GM18517 (cell line): ENCODE data around the gene MRPL11.

ENCODE experiments used
- ATAC-seq: cut with Tn5 transposase; IDR thresholded peaks from one replicate; pipeline ENCODE4 v1.9.1; 2021; ENCODE audit warnings: mild to moderate bottlenecking, moderate library complexity; ENCODE audit not compliant: unreplicated experiment

MRPL11 gene

DNA sequence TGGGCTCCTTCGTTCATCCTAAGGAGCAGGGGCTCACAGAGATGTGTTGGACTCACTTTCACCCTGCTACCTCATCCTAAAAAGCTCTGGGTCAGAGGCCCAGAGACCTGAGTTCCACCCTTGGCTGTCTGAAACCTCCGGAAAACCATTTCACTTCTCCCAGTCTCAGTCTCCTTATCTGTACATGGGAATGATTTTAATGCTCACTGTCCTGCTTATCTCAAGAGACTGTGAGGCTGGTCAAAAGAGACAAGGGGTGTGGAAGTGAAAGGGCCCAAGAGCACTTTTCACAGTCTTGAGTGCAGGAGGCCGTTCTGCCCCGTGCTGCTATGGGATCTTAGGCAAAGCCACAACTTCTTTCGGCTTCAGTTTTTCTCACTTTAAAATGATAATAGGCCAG is 31.0 kb downstream of the MRPL11 start:
- no peak for ATAC-seq

DNA sequence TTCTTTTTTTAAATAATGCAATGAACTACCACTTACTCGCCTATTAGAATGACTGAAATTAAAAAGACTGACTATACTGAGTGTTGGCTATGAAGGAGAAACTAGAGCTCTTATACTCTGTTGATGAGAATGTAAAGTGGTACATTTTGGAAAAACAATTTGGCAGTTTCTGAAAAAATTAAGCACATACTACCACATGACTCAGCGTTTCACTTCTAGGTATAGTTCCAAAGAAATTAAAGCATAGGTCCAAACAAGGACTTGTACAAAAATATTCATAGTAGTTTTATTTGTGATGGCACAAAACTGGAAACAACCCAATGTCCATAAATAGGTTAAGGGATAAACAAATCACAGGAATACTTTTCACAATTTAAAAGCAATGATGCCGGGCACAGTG is 44.7 kb downstream of the MRPL11 start:
- ATAC-seq, result no peak

DNA sequence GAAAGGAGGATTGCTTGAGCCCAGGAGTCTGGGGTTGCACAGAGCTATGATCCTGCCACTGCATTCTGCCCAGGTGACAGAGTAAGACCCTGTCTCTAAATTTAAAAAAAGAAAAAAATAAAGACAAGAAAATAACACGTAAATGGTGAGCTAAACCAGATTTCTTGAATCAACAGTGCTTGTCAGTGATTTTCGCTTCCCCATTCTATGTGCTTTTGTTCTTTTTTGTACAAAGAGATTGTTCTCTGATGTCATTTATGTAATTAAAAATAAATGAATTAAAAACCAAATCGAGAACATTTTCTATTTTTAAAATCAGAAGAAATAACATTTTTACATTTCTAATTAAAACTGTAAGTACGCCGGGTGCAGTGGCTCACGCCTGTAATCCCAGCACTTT is 47.3 kb downstream of the MRPL11 start:
- no peak for ATAC-seq

DNA sequence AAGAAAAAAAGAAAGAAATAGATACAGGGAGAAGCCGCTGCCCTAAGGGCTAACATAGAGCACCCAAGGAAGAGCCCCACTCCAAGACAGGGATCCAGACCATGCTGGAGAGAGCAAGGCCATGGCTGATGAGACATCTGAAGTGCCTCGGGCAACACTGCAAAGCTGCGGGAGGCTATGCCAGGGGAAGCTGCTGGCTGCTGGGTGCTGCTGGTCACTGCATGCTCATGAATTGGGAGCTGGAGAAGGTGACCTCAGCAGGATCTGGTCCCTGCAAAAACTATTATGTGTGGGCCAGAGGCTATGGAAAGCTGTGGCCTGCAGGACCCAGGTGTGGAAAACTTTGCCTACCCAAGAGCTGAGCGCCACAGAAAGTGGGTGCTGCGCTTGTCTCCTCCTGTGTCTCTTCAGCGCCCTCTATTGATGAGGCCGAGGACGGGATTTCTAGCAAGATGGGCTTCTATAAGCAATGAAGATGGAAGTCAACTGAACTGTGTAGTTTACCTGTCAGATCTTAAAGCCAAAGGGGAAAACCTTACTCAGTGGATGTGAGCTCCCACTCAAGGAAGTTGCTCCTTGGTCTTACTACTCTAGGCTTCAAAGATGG is 49.8 kb downstream of the MRPL11 start:
- no peak for ATAC-seq

DNA sequence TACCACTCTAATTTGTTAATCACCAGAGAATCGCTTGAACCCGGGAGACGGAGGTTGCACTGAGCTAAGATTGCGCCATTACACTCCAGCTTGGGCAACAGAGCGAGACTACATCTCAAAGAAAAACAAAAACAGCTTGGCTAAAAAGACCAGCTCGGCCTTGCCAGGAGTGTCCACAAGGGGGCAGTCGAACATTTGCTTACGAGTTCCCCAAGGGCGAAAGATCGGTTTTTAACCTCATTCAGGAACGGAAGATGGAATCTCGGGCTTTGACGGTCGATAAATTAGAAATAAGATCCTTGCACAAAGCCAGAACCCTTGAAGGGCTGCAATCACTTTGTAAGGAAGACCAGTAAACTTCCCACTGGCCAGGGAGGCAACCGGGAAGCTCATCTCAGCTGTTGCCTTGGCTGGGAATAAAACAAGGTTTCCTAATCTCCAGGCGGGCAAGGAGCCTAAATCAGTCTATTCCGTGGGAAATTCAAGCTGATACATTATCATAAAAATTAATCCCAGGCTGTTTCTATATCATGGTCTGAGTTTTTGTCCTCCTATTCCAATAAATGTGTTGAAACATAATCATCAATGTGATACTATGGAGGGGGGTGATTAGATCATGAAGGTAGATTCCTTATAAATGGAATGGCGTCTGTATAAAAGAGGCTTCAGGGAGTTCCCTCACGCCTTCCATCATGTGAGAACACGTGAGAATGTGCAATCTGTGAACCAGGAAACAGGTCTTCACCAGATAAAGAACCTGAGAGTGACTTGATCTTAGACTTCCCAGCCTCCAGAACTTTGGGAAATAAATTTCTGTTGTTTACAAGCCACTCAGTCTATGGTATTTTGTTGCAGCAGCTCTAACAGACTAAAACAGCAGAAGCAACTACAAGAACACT is 52.2 kb downstream of the MRPL11 start:
- ATAC-seq, result peak; percentile 55
